RPMI7951 (cell line): ENCODE data around the gene KATNBL1. TPM values are rescaled to one million over a fixed set of nuclear protein-coding genes. Genes with fewer than 3 reads are reported as not detected.

Experiments
- DNase-seq: peaks from one replicate; pipeline ENCODE4 v3.0.0-alpha.2; 2012; ENCODE audit warnings: low read depth
- total RNA-seq: library from RNA; depleted of rRNA; stranded (reverse); fragments of >200 nt; shearing (Covaris generic); gene quantifications from 2 replicates; pipeline ENCODE4 v1.2.3, GENCODE V29; 2014; rRNA removed

Gene KATNBL1, protein sequence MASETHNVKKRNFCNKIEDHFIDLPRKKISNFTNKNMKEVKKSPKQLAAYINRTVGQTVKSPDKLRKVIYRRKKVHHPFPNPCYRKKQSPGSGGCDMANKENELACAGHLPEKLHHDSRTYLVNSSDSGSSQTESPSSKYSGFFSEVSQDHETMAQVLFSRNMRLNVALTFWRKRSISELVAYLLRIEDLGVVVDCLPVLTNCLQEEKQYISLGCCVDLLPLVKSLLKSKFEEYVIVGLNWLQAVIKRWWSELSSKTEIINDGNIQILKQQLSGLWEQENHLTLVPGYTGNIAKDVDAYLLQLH
- total RNA-seq: 49.4 and 57.8 TPM in 2 replicates

DNA sequence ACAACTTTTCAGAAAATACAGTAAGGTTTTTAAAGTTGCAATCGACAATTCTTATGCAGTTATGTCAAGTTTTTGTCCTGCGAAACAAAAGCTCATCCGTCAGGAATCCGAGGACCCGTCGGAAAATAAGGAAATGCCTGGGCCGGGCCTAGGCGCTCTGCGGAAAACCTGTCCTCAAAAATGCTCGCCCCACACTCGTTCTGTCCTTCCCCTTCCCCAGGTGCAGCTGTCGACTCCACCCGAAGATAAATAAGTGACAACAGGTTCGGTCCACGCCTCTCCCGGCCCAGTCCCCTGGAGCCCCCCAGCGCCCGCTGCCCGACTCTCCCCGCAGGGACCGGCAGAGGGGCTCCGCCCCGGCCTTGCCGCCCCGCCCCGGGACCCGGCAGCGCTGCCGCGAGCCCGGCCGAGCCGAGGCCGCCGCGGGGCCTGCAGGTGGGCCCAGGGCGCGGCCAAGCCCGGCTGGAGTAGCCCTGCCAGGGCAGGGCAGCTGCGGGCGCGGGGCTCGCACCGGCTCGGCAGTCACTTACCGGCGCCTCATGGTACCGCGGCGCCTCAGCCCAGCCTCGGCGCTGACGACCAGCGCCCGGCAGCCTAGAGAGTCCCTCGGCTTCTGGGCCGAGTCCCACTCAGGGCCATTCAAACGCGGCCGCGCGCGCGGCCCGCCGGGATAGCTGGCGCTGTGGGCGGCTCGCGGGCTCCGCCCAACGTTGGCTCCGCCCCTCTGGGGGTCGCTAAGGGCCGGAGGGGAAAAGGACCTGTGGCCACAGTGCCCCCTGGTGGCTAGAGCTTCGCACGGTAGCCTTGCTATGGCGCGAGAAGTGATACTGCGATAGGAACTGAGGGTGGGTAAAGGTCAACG, at the start of gene KATNBL1:
KATNBL1 (minus strand) TSS at position 676 of the 862 bp plus-strand sequence. CDS start 46,420 bp downstream, outside the sequence.
- peak; percentile 91 for DNase-seq

GRCh38 chr15:34259566-34259965, 49.7 kb upstream of the KATNBL1 start:
- DNase-seq: no peak

DNA sequence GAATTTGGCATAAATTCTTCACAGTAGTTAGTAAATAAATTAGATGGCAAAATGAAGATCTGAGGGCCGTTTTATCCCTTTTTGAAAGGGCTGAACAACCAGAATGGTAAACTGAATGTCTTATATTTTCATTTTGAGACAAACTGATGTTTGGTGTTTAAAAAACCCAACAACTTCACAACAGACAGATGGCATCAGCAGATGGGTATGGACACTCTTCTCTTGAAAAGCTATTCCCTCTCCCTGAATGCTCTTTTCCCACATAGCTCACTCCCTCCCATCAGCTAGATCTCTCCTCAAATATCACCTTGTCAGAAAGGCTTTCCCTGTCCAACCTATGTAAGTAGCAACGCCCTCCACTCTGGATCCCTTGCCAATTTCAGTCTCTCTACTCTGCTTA, 48.3 kb upstream of the KATNBL1 start:
- DNase-seq: no peak

- DNase-seq: no peak
These were observed 42.6 kb upstream of the KATNBL1 start for GRCh38 chr15:34252545-34252944.

GRCh38 chr15:34248190-34248589, 38.3 kb upstream of the KATNBL1 start:
- no peak for DNase-seq

- no peak for DNase-seq
These were observed 36.5 kb upstream of the KATNBL1 start for GRCh38 chr15:34246276-34246976.

DNA sequence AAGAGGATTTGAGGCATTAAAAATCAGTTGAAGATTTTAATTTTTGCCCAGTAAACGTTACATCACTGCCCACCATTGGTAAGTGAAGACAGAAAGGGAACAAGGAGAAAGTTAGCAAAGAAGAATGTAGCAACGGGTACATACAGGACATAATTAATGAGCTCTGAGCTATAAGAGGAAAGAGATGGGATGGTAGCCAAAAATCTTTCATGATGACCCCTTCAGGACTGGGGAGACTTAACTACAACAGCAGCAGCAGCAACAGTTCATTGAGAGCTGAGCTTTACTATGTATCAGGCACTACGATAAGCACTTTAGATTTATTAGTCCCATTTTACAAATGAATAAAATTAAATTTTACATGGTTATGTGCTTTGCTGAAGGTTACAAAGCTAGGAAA, 33.3 kb upstream of the KATNBL1 start:
- DNase-seq: no peak

GRCh38 chr15:34242331-34242710, 32.4 kb upstream of the KATNBL1 start:
- DNase-seq: no peak

- DNase-seq: peak; percentile 32
These were observed 31.8 kb upstream of the KATNBL1 start for GRCh38 chr15:34241376-34242330.

- DNase-seq: no peak
These were observed 30.6 kb upstream of the KATNBL1 start for GRCh38 chr15:34240537-34240936.

DNA sequence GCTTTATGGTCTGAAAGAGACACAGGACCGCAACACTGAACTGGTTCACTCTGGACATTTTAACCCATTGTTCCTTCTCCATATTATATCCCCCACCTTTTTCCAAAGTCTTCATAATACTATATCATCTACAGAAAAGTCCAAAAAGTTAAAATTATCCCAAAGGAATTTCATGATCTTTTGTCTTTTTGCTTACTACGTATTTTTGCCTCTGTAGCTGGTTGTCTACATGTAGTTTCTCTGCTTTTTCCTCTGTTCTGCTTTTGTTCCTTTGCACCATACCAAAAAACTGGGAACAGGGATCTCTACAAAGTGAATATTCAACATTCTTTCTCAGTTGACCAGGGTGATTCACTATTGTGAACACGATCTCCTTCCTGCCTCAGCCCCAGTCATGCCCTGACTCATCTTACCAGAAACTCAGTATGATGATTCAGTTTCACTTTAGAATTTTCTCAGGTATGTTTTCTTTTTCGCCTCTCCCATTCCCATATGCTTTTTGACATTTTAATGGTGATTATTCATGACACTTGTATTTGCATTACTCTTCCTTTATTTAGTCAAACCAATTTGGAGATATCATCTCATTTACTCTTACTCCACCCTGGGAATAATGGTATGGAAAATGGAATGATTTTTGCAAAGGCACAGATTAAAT, 29.4 kb upstream of the KATNBL1 start:
- peak; percentile 83 for DNase-seq

- DNase-seq: no peak
These were observed 23.7 kb upstream of the KATNBL1 start for GRCh38 chr15:34233614-34234013.

- DNase-seq: no peak
These were observed 14.2 kb upstream of the KATNBL1 start for GRCh38 chr15:34223904-34224596.

DNA sequence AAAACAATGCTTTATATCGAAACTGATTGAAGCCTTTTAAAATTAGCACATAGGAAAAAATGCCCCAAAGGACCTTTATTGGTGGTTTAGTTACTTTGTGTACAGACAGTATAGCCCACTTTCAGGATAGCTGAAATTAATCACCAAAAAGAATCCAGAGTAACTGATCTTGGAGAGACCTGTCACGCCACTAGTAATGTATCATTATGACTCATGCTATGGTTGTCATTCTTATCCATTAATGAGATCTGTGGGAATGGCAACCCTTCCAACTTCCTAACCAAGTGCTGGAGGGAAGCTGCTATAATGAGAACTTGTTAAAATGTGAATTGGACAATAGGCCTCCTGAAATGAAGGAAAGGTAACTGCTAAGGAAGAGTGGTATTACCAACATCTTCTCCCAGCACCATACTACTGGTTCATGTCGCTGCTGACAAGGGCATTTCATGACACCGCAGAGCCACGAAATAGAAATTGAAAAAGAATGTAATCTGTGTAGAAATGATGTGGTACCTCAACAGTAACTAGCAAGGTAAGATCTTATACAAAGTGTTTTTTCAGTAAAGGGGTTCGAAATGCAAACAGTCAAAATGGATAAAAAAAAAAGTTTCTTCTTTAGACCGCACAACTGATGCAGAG, 7.8 kb upstream of the KATNBL1 start:
- DNase-seq: peak; percentile 88

DNA sequence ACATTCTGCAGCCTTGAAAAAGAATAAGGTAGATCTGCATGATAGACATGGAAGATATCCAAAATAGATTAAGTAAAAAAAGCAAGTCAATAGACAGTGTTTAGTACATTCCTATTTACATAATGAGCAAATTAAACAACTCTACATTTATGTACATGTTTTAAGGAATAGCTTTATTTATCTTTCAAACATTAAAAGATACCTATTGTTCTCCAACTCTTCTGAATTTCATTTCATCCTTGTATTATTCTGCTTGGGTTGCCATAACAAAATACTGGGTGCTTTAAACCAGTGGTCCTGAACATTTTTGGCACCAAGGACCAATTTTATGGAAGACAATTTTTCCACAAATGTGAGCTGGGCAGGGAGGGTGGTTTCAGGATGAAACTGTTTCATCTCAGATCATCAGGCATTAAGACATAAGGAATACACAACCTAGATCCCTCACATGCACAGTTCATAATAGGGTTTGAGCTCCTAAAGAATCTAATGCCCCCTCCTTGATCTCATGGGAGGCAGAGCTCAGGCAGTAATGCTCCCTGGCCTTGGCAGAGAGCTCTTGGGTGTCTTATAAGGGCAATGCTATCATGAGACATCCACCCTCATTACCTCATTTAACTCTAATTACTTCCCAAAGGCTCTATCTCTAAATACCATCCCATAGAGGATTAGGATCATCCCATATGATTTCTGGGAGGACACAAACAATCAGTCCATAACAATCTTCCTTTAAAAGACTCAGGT, 6.8 kb upstream of the KATNBL1 start:
- no peak for DNase-seq

DNA sequence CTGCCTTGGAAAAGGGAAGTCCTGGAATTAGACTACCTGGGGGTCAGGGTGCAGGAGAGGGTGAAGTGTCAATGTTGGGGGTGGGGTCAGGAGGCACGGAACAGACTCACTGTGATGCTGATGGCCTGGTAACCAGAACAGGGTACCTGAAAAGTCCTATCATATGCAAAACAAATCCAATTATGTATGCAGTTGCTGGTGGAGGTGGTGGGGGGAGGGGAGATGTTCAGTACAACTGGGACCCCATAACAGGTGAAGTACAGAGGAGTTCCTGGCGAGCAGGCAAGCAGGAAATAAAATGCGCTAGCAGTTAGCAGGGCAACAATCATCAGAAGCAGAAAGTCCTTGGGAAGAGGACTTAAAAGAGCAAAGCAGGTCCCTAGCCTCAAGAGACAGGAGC, 4.2 kb upstream of the KATNBL1 start:
- DNase-seq: no peak

- no peak for DNase-seq
These were observed 3.8 kb upstream of the KATNBL1 start for GRCh38 chr15:34213690-34214089.

DNA sequence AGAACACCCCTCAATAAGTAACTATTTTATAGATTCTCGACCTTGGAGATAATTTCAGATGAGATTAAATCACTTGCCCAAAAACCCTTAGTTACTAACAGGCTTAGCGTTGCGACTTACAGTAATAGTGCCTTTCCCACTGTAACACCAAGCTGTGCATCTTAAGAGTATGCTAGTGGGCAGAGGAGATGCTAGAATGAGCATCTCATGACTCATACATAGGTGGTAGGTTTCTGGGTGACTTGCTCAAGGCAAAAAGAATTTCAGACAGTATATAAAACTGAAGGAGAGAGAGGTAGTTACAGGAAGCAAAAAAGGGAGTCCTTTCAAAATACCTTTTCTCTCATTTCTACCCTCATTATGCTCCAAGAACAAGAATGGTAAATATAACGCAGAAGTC, 3.9 kb downstream of the KATNBL1 start:
- peak; percentile 45 for DNase-seq

GRCh38 chr15:34203936-34204335, 6.0 kb downstream of the KATNBL1 start:
- DNase-seq: no peak
